ENCODE measurements around the gene ELANE. TPM values are rescaled to one million over a fixed set of nuclear protein-coding genes. Genes with fewer than 3 reads are reported as not detected.

Gene ELANE
- total RNA-seq, 1 experiment from 2014 or later: not detected

DNA sequence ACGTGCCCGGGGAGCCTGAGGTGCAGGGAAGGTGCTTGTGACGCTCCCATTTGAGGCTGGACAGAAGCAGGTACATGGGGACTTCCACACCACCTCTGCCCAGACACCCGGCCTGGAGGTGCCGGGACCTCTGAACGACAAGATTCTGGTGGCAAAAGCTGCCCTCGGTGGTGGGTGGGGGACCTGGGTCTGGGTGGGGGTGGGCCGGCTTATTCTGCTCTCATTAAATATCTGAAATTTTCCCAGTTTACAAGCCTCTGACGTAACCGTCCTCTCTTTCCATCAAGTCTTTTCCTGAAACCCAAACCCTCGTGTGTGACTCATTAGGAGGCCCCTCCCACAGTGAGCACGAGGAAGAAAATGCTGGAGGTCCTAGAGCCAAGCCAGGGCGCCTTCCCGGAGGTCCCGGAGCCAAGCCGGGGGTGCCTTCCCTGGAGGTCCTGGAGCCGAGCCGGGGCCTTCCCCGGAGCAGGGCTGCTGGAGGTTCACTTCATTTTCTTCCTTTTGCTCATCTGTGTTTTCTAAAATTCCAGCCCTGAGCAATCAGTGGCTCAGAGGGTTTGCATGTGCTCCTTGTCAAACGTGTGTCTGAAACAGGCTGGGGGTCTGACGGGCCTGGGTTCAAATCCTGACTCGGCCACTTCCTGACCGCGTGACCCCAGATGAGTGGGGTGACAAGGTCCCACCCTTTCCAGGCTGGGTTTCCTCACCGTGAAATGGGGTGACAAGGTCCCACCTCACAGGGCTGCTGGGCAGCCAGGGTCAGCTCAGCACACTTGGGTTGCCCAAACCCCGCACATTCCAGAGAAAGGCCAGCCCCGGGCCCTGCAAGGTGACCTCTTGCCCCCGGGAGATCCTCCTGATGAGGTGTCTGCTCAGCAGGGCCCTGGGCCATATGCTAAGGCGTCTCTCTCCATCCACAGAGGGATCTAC lies 17.4 kb downstream of the ELANE start:
- H3K9me3 ChIP-seq (ENCODE audit: low read length): no peaks in the 10 kb centered on the region
- no peaks in the 10 kb centered on the region for H3K27me3 ChIP-seq (ENCODE audit: low read length)
- H3K9me2 ChIP-seq (replicated peaks; ENCODE audit: insufficient read depth, low read length): no peaks in the 10 kb centered on the region
- no peak overlapping the region for H3K4me2 ChIP-seq (ENCODE audit: low read depth, low read length, poor library complexity, severe bottlenecking)
- H2AFZ ChIP-seq (ENCODE audit: low read length): no peak overlapping the region
- H3K4me3 ChIP-seq (ENCODE audit: low read length): no peak overlapping the region
- H3K4me1 ChIP-seq (ENCODE audit: low read length): peaks cover 11% of the 10 kb centered on the region
- H3K79me2 ChIP-seq (ENCODE audit: low read length): no peaks in the 10 kb centered on the region
- no peaks in the 10 kb centered on the region for H4K20me1 ChIP-seq (ENCODE audit: insufficient read depth, low read depth, low read length)
- no peak for DNase-seq
- 0 out of 2 replicates have a peak, but pooled peaks cover 3% of the 10 kb centered on the region for H3K36me3 ChIP-seq (ENCODE audit: insufficient read depth, low read length)
- H3K27ac ChIP-seq (ENCODE audit: low read length): no peak overlapping the region
- H3K9ac ChIP-seq (ENCODE audit: low read length): no peak overlapping the region

GRCh38 chr19:870314-870713 lies 18.2 kb downstream of the ELANE start:
- peaks cover 11% of the 10 kb centered on the region for H3K4me1 ChIP-seq (ENCODE audit: low read length)
- H3K36me3 ChIP-seq (ENCODE audit: insufficient read depth, low read length): 0 out of 2 replicates have a peak, but pooled peaks cover 3% of the 10 kb centered on the region
- no peaks in the 10 kb centered on the region for H4K20me1 ChIP-seq (ENCODE audit: insufficient read depth, low read depth, low read length)
- no peaks in the 10 kb centered on the region for H3K79me2 ChIP-seq (ENCODE audit: low read length)
- H3K9me3 ChIP-seq (ENCODE audit: low read length): no peaks in the 10 kb centered on the region
- H3K9ac ChIP-seq (ENCODE audit: low read length): no peak overlapping the region
- H3K4me3 ChIP-seq (ENCODE audit: low read length): no peak overlapping the region
- no peak for DNase-seq
- no peak overlapping the region for H2AFZ ChIP-seq (ENCODE audit: low read length)
- H3K4me2 ChIP-seq (ENCODE audit: low read depth, low read length, poor library complexity, severe bottlenecking): no peak overlapping the region
- H3K27me3 ChIP-seq (ENCODE audit: low read length): no peaks in the 10 kb centered on the region
- no peaks in the 10 kb centered on the region for H3K9me2 ChIP-seq (replicated peaks; ENCODE audit: insufficient read depth, low read length)
- H3K27ac ChIP-seq (ENCODE audit: low read length): no peak overlapping the region

DNA sequence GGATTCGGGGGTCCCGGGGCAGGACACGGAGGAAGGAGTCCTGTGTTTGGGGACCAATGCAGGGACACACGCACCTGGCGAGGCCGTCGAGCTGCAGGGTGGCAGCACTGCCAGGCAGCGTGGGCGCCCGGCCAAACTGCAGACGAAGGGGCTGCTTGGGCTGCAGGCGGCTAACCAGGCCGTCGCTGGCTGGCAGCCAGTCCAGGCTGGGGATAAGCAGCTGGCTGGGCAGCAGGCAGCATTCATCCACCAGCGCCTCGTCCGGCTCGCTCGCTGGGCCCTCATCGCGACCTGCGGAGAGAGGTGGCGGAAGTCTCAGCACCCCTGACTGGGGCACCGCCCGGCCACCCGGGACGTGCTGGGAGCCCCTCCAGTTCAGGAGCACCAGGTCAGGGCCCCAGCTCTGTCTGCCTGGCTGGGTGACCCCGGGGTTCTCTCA lies 18.9 kb downstream of the ELANE start:
- peaks cover 11% of the 10 kb centered on the region for H3K4me1 ChIP-seq (ENCODE audit: low read length)
- no peak overlapping the region for H3K27ac ChIP-seq (ENCODE audit: low read length)
- no peaks in the 10 kb centered on the region for H3K27me3 ChIP-seq (ENCODE audit: low read length)
- no peaks in the 10 kb centered on the region for H4K20me1 ChIP-seq (ENCODE audit: insufficient read depth, low read depth, low read length)
- 0 out of 2 replicates have a peak, but pooled peaks cover 3% of the 10 kb centered on the region for H3K36me3 ChIP-seq (ENCODE audit: insufficient read depth, low read length)
- H3K9me2 ChIP-seq (replicated peaks; ENCODE audit: insufficient read depth, low read length): no peaks in the 10 kb centered on the region
- H3K9me3 ChIP-seq (ENCODE audit: low read length): no peaks in the 10 kb centered on the region
- no peak overlapping the region for H3K9ac ChIP-seq (ENCODE audit: low read length)
- no peak overlapping the region for H3K4me3 ChIP-seq (ENCODE audit: low read length)
- no peak overlapping the region for H2AFZ ChIP-seq (ENCODE audit: low read length)
- no peak for DNase-seq
- H3K79me2 ChIP-seq (ENCODE audit: low read length): no peaks in the 10 kb centered on the region
- no peak overlapping the region for H3K4me2 ChIP-seq (ENCODE audit: low read depth, low read length, poor library complexity, severe bottlenecking)

DNA sequence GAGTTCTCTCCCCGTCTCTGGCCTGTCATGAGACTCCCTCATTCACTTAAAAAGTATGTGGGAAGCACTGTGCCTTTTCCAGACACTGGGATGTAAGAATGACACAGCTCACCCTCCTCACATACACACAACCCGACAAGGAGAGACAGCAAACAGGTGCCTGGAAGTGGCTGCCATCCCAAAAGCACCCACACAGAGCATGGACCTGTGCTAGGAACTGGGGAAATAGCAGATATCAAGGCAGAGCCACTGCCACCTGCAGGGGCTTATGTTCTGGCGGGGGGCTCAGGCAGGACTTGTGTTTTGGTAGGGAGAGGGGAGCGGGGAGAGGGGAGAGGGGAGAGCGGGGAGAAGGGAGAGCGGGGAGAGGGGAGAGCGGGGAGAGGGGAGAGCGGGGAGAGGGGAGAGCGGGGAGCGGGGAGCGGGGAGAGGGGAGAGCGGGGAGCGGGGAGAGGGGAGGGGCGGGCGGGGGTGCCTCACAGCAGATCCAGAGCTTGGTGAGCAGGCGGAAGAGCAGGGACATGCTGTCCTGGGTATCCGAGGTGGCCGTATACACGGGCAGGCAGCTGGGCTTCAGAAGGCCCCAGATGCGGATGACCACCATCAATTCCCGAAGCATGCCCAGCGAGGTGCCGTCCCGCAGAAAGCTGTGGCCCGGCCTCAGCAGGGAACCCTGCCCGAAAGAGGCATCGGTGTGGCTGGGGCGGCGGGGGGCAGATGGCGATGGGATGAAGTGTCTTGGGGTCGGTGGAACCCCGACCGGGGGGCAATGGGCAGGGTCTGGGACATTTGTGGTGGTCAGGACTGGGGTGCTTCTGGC lies 19.6 kb downstream of the ELANE start:
- no peaks in the 10 kb centered on the region for H3K9me3 ChIP-seq (ENCODE audit: low read length)
- H3K4me2 ChIP-seq (ENCODE audit: low read depth, low read length, poor library complexity, severe bottlenecking): no peak overlapping the region
- DNase-seq: no peak
- H3K9ac ChIP-seq (ENCODE audit: low read length): no peak overlapping the region
- H4K20me1 ChIP-seq (ENCODE audit: insufficient read depth, low read depth, low read length): no peaks in the 10 kb centered on the region
- H3K4me1 ChIP-seq (ENCODE audit: low read length): peaks cover 11% of the 10 kb centered on the region
- peak overlapping the region; percentile 57 for H3K27ac ChIP-seq (ENCODE audit: low read length)
- no peaks in the 10 kb centered on the region for H3K9me2 ChIP-seq (replicated peaks; ENCODE audit: insufficient read depth, low read length)
- H3K4me3 ChIP-seq (ENCODE audit: low read length): no peak overlapping the region
- no peaks in the 10 kb centered on the region for H3K27me3 ChIP-seq (ENCODE audit: low read length)
- H3K36me3 ChIP-seq (ENCODE audit: insufficient read depth, low read length): 0 out of 2 replicates have a peak, but pooled peaks cover 3% of the 10 kb centered on the region
- no peak overlapping the region for H2AFZ ChIP-seq (ENCODE audit: low read length)
- H3K79me2 ChIP-seq (ENCODE audit: low read length): no peaks in the 10 kb centered on the region

- Histone ChIP-seq H3K27me3 (ENCODE audit: low read length) (no peaks in the 10 kb centered on the region), H3K27ac (ENCODE audit: low read length) (peak overlapping the region; percentile 57), H2AFZ (ENCODE audit: low read length) (no peak overlapping the region), H3K9ac (ENCODE audit: low read length) (peak overlapping the region; percentile 31), H3K79me2 (ENCODE audit: low read length) (no peaks in the 10 kb centered on the region), H3K4me3 (ENCODE audit: low read length) (peak overlapping the region; percentile 30; the same call in 1 of the 2 replicates), H3K4me2 (ENCODE audit: low read depth, low read length, poor library complexity, severe bottlenecking) (peak overlapping the region; percentile 56), H3K4me1 (ENCODE audit: low read length) (peaks cover 11% of the 10 kb centered on the region), H3K9me3 (ENCODE audit: low read length) (no peaks in the 10 kb centered on the region), H3K36me3 (ENCODE audit: insufficient read depth, low read length) (0 out of 2 replicates have a peak, but pooled peaks cover 3% of the 10 kb centered on the region), H4K20me1 (ENCODE audit: insufficient read depth, low read depth, low read length) (no peaks in the 10 kb centered on the region), H3K9me2 (replicated peaks; ENCODE audit: insufficient read depth, low read length) (no peaks in the 10 kb centered on the region)
- DNase-seq: peak; percentile 95
Measured at GRCh38 chr19:872266-872951, 20.3 kb downstream of the ELANE start.

DNA sequence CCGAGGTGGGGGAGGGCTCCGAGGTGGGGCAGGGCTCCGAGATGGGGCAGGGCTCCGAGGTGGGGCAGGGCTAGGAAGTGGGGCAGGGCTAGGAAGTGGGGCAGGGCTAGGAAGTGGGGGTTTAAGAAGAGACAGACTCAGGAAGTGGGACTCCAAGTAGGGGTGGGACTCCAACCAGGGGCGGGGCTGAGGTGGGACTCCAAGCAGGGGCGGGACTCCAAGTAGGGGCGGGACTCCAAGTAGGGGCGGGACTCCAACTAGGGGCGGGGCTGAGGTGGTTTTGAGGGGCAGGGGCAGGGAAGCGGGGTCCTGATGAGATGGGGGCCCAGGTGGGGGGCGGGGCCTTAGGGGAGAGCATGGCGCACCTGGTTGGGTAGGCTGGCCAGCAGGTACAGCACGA lies 21.0 kb downstream of the ELANE start:
- H3K4me3 ChIP-seq (ENCODE audit: low read length): peak overlapping the region; percentile 40; the same call in 1 of the 2 replicates
- H3K4me1 ChIP-seq (ENCODE audit: low read length): peaks cover 11% of the 10 kb centered on the region
- no peaks in the 10 kb centered on the region for H3K27me3 ChIP-seq (ENCODE audit: low read length)
- H3K9ac ChIP-seq (ENCODE audit: low read length): no peak overlapping the region
- no peaks in the 10 kb centered on the region for H4K20me1 ChIP-seq (ENCODE audit: insufficient read depth, low read depth, low read length)
- no peaks in the 10 kb centered on the region for H3K9me3 ChIP-seq (ENCODE audit: low read length)
- no peaks in the 10 kb centered on the region for H3K79me2 ChIP-seq (ENCODE audit: low read length)
- H3K4me2 ChIP-seq (ENCODE audit: low read depth, low read length, poor library complexity, severe bottlenecking): no peak overlapping the region
- 0 out of 2 replicates have a peak, but pooled peaks cover 3% of the 10 kb centered on the region for H3K36me3 ChIP-seq (ENCODE audit: insufficient read depth, low read length)
- no peak overlapping the region for H3K27ac ChIP-seq (ENCODE audit: low read length)
- H3K9me2 ChIP-seq (replicated peaks; ENCODE audit: insufficient read depth, low read length): no peaks in the 10 kb centered on the region
- no peak overlapping the region for H2AFZ ChIP-seq (ENCODE audit: low read length)
- peak; percentile 91 for DNase-seq

DNA sequence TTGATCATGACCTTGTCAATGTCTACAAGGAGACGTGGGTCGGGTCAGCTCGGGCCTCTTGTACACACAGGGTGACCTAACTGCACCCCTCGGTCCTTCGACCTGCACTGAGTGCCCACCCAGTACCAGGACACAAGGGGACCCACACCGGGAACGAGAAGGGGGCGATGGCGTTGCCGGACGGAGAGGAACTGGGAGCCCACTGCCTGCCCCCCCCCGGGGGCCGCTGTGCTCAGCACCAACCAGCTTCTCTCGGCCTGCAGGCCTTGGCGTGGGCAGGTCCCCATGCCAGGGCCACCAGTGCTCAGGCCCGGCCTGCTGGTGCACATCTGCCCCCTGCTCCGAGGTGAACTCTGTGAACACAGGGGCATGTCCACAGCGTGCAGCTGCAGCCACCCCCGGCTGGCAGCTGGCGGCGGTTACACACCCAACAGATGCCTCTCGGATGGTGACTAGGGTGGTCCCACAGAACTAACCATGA lies 21.5 kb downstream of the ELANE start:
- no peak overlapping the region for H3K9ac ChIP-seq (ENCODE audit: low read length)
- no peaks in the 10 kb centered on the region for H3K79me2 ChIP-seq (ENCODE audit: low read length)
- no peak overlapping the region for H3K4me2 ChIP-seq (ENCODE audit: low read depth, low read length, poor library complexity, severe bottlenecking)
- H3K27me3 ChIP-seq (ENCODE audit: low read length): no peaks in the 10 kb centered on the region
- H3K36me3 ChIP-seq (ENCODE audit: insufficient read depth, low read length): 0 out of 2 replicates have a peak, but pooled peaks cover 3% of the 10 kb centered on the region
- DNase-seq: no peak
- no peak overlapping the region for H3K27ac ChIP-seq (ENCODE audit: low read length)
- no peaks in the 10 kb centered on the region for H4K20me1 ChIP-seq (ENCODE audit: insufficient read depth, low read depth, low read length)
- H3K4me3 ChIP-seq (ENCODE audit: low read length): peak overlapping the region; percentile 40; the same call in 1 of the 2 replicates
- H3K9me3 ChIP-seq (ENCODE audit: low read length): no peaks in the 10 kb centered on the region
- H2AFZ ChIP-seq (ENCODE audit: low read length): no peak overlapping the region
- H3K4me1 ChIP-seq (ENCODE audit: low read length): peaks cover 11% of the 10 kb centered on the region
- H3K9me2 ChIP-seq (replicated peaks; ENCODE audit: insufficient read depth, low read length): no peaks in the 10 kb centered on the region

Measured in Karpas-422 (cell line).